ENCODE data around the gene HMGA1. TPM values are rescaled to one million over a fixed set of nuclear protein-coding genes. Genes with fewer than 3 reads are reported as not detected.

Gene HMGA1
- total and polyA plus RNA-seq, 10 of the 15 experiments (the other 5 are each of a cell fraction or from before 2014, with no cell fraction given) = 13.4 to 885 (median 508) TPM

- in situ Hi-C loops (cut with MboI) (no loop called here), intact Hi-C loops (cut with micrococcal nuclease; ENCODE audit: unreplicated experiment) (no loop called here)
- RAD21 ChIA-PET (ENCODE audit: unreplicated experiment) = interaction anchor here (1.5 kb wide), 1 partner anchor 25 kb away, joined by 4 read pairs; no protein-coding TSS in a partner anchor
- SMC1A ChIA-PET (ENCODE audit: uncharacterized antibody, unreplicated experiment) = interaction anchor here (0.7 to 1.5 kb wide), 3 partner anchors 10 to 141 kb away, joined by 3 to 5 read pairs (median 3); no protein-coding TSS in a partner anchor
- CTCF ChIA-PET = interaction anchor here (0.9 kb wide), 1 partner anchor 141 kb away, joined by 3 read pairs; no protein-coding TSS in a partner anchor
- FAIRE-seq (no peak), DNase-seq (ENCODE audit: low read depth, low spot score) (no peak), ATAC-seq (no peak)
- POLR2A ChIA-PET = no interaction called here
- no peak overlapping the region for H3K27ac ChIP-seq (ENCODE audit: control insufficient read depth, insufficient read depth)
- no peak overlapping the region for H3K9ac ChIP-seq (ENCODE audit: control insufficient read depth, insufficient read depth, low read length)
- no peaks in the 10 kb centered on the region for H3K79me2 ChIP-seq (ENCODE audit: control insufficient read depth, insufficient read depth, low read length)
- 100% methylated on average over 1 of the region's 1 CpG for WGBS (ENCODE audit: insufficient coverage, insufficient replicate concordance, low lambda C conversion rate, missing lambda C conversion rate)
- no peak overlapping the region for H3K4me2 ChIP-seq (ENCODE audit: control insufficient read depth, insufficient read depth)
- no peaks in the 10 kb centered on the region; a peak in 1 of 4 replicates for H3K36me3 ChIP-seq (ENCODE audit: control insufficient read depth in 2 of 2, insufficient read depth in 2 of 2, low read length in 1 of 2)
- no peak overlapping the region for H3K4me3 ChIP-seq
- no TSS peak for BruUV-seq (replicated peaks)
- H4K20me1 ChIP-seq (ENCODE audit: control insufficient read depth, insufficient read depth) = no peaks in the 10 kb centered on the region
- H3K4me1 ChIP-seq (ENCODE audit: control insufficient read depth, insufficient read depth, low read length) = peaks cover 13% of the 10 kb centered on the region
- no peaks in the 10 kb centered on the region for H3K27me3 ChIP-seq (replicated peaks in 1 of 2; ENCODE audit: control insufficient read depth in 2 of 2, insufficient read depth in 2 of 2, low read length in 1 of 2)
- H3K9me3 ChIP-seq (replicated peaks; ENCODE audit: control insufficient read depth, insufficient read depth, low read length) = no peaks in the 10 kb centered on the region
- no peak for TF ChIP-seq HDGF (IDR thresholded peaks at IDR 0.05)
- no peak for TF ChIP-seq GATAD2B (conservative IDR thresholded peaks at IDR 0.05; ENCODE audit: low read depth)
- no peak for TF ChIP-seq YY1 (IDR thresholded peaks at IDR 0.05; ENCODE audit: low read depth, low read length)
- no peak for TF ChIP-seq ZNF217 (IDR thresholded peaks at IDR 0.05)
- no peak for TF ChIP-seq HCFC1 (IDR thresholded peaks at IDR 0.05; ENCODE audit: low read length)
- TF ChIP-seq LARP7 (IDR thresholded peaks at IDR 0.05) = no peak
- TF ChIP-seq CHD2 (IDR thresholded peaks at IDR 0.05; ENCODE audit: borderline replicate concordance, low read depth, low read length) = no peak
- no peak for TF ChIP-seq SPI1 (IDR thresholded peaks at IDR 0.05; ENCODE audit: borderline replicate concordance, insufficient read depth, low read depth, low read length)
- no peak for TF ChIP-seq BRCA1 (IDR thresholded peaks at IDR 0.05; ENCODE audit: low read depth, low read length)
- no peak for TF ChIP-seq CTCF (IDR thresholded peaks at IDR 0.05 in 2 of 3, conservative IDR thresholded peaks at IDR 0.05 in 1 of 3; ENCODE audit: control insufficient read depth in 2 of 3, extremely low read depth in 1 of 3, insufficient read depth in 1 of 3, low read depth in 3 of 3, low read length in 3 of 3)
- no peak for TF ChIP-seq MAX (IDR thresholded peaks at IDR 0.05; ENCODE audit: low read depth, low read length)
- TF ChIP-seq NR2C1 (IDR thresholded peaks at IDR 0.05) = no peak
- TF ChIP-seq CHD1 (IDR thresholded peaks at IDR 0.05; ENCODE audit: low read depth, low read length) = no peak
- no peak for TF ChIP-seq EP300 (IDR thresholded peaks at IDR 0.05; ENCODE audit: borderline replicate concordance in 1 of 2, control insufficient read depth in 1 of 2, low read depth in 2 of 2, low read length in 2 of 2)
- TF ChIP-seq MEF2B (IDR thresholded peaks at IDR 0.05; ENCODE audit: partially characterized antibody, poor library complexity, severe bottlenecking) = no peak
- no peak for TF ChIP-seq SKIL (IDR thresholded peaks at IDR 0.05; ENCODE audit: low read depth, poor library complexity, severe bottlenecking)
- TF ChIP-seq NRF1 (conservative IDR thresholded peaks at IDR 0.05; ENCODE audit: low read depth, low read length) = no peak
- no peak overlapping the region for H2AFZ ChIP-seq (ENCODE audit: control insufficient read depth, low read depth, low read length)
Observed at GRCh38 chr6:34274129-34274528, 37.5 kb downstream of the HMGA1 start.

Data from GM12878 (cell line).